GM12801 (cell line): ENCODE results near the gene ACKR1.

Experiments used
- CTCF ChIP-seq: IDR thresholded peaks from one replicate; pipeline ENCODE4 v1.5.1; 2011; ENCODE audit warnings: control low read depth; ENCODE audit not compliant: insufficient read length; ENCODE audit errors: extremely low read depth

ACKR1 gene

DNA sequence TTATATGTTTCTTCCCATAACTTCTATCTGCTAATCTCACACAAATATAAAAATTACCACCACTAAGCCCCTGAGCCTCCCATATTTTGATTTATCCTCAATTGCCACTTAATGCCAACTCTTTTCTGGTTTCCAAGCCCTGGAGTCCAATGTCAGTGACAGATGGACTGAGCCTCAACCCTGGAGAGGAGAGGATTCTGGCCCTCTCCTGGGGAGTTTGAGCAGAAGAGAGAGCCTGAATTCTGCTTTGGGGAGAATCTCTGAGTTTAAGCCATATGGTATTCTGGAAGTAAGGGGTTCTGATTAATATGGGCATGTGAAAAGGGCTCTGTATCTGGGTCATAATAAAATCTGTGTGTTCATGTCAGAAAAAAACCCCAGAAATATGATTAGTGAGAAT is 24.8 kb upstream of the ACKR1 start:
- no peak for TF ChIP-seq CTCF

- no peak for TF ChIP-seq CTCF
Measured at GRCh38 chr1:159180516-159180915, 24.2 kb upstream of the ACKR1 start.

- TF ChIP-seq CTCF, result no peak
Measured at GRCh38 chr1:159181328-159182024, 23.2 kb upstream of the ACKR1 start.

GRCh38 chr1:159184201-159184600 is 20.5 kb upstream of the ACKR1 start:
- no peak for TF ChIP-seq CTCF

DNA sequence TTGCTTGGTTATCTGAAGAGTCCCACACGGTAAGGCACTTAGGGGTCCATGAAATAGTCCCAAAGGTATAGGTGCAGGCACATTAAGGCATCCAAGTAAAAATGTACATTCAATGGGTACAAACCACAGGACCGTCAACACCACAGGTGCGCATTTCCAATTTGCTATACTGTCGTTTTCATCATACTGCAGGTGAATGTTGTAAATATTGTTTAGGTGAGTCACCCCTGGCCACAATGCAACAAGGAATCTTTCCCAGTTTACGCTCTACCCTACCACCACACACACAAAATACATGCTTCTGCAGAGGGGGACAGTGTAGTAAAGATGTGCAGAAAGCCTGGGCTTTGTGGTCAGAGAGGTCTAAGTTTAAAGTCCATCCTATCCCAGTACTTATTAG is 19.6 kb upstream of the ACKR1 start:
- TF ChIP-seq CTCF, result no peak

DNA sequence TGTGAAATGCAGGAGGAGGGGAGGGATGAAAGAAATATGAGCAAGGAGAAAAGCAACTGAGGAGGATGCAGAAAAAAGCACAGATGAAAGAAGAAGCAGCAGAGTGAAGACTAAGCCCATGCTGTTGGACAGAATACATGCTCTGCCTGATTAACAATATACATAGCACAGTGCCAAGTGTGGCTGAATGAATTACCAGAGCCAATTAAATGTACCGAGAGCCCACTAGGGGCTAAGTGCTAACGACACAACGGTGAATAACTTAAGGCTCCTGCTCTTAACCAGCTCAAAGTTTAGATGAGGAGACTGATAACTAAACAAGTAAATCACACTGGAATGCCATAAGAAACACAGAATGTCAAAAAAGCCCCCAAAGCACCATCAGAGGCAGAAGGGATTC is 17.6 kb upstream of the ACKR1 start:
- no peak for TF ChIP-seq CTCF

DNA sequence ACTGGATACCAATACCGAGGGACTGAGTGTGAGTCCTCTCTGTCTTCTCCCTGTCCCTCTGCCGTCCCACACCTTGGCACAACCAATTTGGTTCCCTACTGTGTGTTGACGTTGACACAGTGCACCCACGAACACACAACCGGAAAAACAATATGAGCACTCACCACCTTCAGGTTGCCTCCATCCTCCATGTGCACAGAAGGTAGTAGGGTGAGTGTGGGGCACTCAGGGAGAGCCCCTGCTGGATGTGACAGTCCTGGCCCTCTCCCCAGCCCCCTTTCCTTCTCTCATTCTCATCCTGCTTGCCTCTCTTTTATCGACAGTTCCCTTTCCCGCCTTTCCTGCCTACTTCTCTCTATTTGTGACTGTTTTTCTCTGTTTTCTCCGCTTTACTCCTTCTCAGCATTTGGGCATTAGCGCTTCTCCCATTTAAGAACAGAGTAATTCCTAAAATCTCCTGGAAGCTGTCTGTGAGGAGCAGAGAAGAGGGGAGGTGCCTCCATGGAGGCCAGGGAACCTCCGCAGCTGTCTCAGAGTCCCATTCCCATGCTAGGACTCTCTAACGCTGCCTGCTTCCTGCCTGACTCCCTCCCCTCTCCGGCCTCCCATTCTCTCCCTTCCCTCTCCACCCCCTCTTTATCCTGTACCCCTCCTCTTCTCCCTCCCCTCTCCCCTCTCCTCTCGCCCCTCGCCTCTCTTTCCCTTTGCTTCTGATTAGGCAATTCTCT is 16.9 kb upstream of the ACKR1 start:
- TF ChIP-seq CTCF, result no peak
